SU-DHL-6 (cell line): ENCODE measurements around the gene LRRC37A.
"Not testable (repeated sequence)": the region's sequence is repeated elsewhere in the genome, so short reads cannot be mapped to it uniquely, and the experiment has no call there.

ENCODE experiments used
- CTCF ChIP-seq: fragments of 200-600 bp; sonication (generic); IDR thresholded peaks from one replicate; pipeline ENCODE4 v1.5.1; 2017; ENCODE audit warnings: antibody characterized with exemption, mild to moderate bottlenecking, low read length, moderate library complexity; ENCODE audit not compliant: insufficient read depth, poor library complexity, severe bottlenecking
- EZH2phosphoT487 ChIP-seq: fragments of 200-600 bp; sonication (generic), shearing (Covaris generic); conservative IDR thresholded peaks from 2 replicates; pipeline ENCODE4 v1.6.1; 2018; ENCODE audit warnings: mild to moderate bottlenecking, antibody characterized with exemption, low read length, moderate library complexity, mixed read lengths

GRCh38 chr17:46373418-46373817 is 78.5 kb downstream of the LRRC37A start:
- not testable (repeated sequence) for TF ChIP-seq CTCF, EZH2phosphoT487
